HFFc6 (cell line): ENCODE measurements around the gene AEBP2. TPM values are rescaled to one million over a fixed set of nuclear protein-coding genes. Genes with fewer than 3 reads are reported as not detected.
"Not testable (repeated sequence)": the region's sequence is repeated elsewhere in the genome, so short reads cannot be mapped to it uniquely, and the experiment has no call there.

ENCODE experiments used
- DNase-seq: peaks from one replicate; pipeline ENCODE4 v3.0.0-alpha.2; 2018
- H3K27ac Mint-ChIP-seq: 2 replicates; pipeline ENCODE4 v1.8.0; 2020; ENCODE audit warnings: mild to moderate bottlenecking, mixed read lengths
- H3K27me3 Mint-ChIP-seq: 2 replicates; pipeline ENCODE4 v1.8.0; 2021; ENCODE audit warnings: mild to moderate bottlenecking, moderate library complexity, mixed read lengths; ENCODE audit not compliant: insufficient read depth
- H3K36me3 Mint-ChIP-seq: 2 replicates; pipeline ENCODE4 v1.8.0; 2021; ENCODE audit warnings: low read depth, mixed read lengths
- H3K4me1 Mint-ChIP-seq: 2 replicates; pipeline ENCODE4 v1.8.0; 2020; ENCODE audit warnings: low read depth, mixed read lengths
- H3K4me3 Mint-ChIP-seq: 2 replicates; pipeline ENCODE4 v1.8.0; 2020; ENCODE audit warnings: mild to moderate bottlenecking, moderate library complexity, mixed read lengths
- H3K9me3 Mint-ChIP-seq: 2 replicates; pipeline ENCODE4 v1.8.0; 2020; ENCODE audit warnings: mild to moderate bottlenecking, mixed read lengths
- CTCF ChIP-seq: fragments of 200-600 bp; sonication (generic); IDR thresholded peaks from 2 replicates; pipeline ENCODE4 v1.5.0; 2021; ENCODE audit warnings: antibody characterized with exemption, mild to moderate bottlenecking
- total RNA-seq, 6 experiments: library from RNA; stranded (reverse); fragmentation: NEBNext Ultra II Directional; extraction: Animal tissue kit (Norgen Biotek cat#: 25700); gene quantifications; 2 replicates in 1 of 6; 3 replicates in 5 of 6; pipeline ENCODE4 v1.2.3, GENCODE V29; 2021

AEBP2 gene
- total RNA-seq, 6 experiments from 2014 or later: 36.8 to 43.4 (median 39.1) TPM

- Mint-ChIP-seq H3K9me3 (no peaks in the 10 kb centered on the region), H3K27me3 (peaks cover 4% of the 10 kb centered on the region), H3K4me3 (no peak overlapping the region), H3K27ac (no peak overlapping the region), H3K4me1 (peaks cover 6% of the 10 kb centered on the region; the same call in 1 of the 2 replicates), H3K36me3 (no peaks in the 10 kb centered on the region)
- DNase-seq: no peak
- no peak for TF ChIP-seq CTCF
Observed at GRCh38 chr12:19398376-19399363, 40.6 kb upstream of the AEBP2 start.

GRCh38 chr12:19400649-19401285 lies 38.5 kb upstream of the AEBP2 start:
- H3K4me1 Mint-ChIP-seq, H3K36me3 Mint-ChIP-seq, H3K4me3 Mint-ChIP-seq, H3K27ac Mint-ChIP-seq, DNase-seq, H3K9me3 Mint-ChIP-seq, H3K27me3 Mint-ChIP-seq: not testable (repeated sequence)

- no peak overlapping the region for H3K27ac Mint-ChIP-seq
- no peaks in the 10 kb centered on the region for H3K36me3 Mint-ChIP-seq
- H3K4me3 Mint-ChIP-seq: no peak overlapping the region
- no peak for TF ChIP-seq CTCF
- H3K9me3 Mint-ChIP-seq: no peaks in the 10 kb centered on the region
- H3K27me3 Mint-ChIP-seq: peaks cover 4% of the 10 kb centered on the region; the same call in 1 of the 2 replicates
- DNase-seq: no peak
- peaks cover 6% of the 10 kb centered on the region; the same call in 1 of the 2 replicates for H3K4me1 Mint-ChIP-seq
Observed at GRCh38 chr12:19402211-19402610, 37.1 kb upstream of the AEBP2 start.

GRCh38 chr12:19402743-19403431 lies 36.4 kb upstream of the AEBP2 start:
- Mint-ChIP-seq H3K4me1 (peaks cover under 1% of the 10 kb centered on the region; the same call in 1 of the 2 replicates), H3K9me3 (no peaks in the 10 kb centered on the region), H3K36me3 (no peaks in the 10 kb centered on the region), H3K27me3 (peaks cover 3% of the 10 kb centered on the region; the same call in 1 of the 2 replicates), H3K4me3 (no peak overlapping the region), H3K27ac (no peak overlapping the region)
- DNase-seq: no peak
- TF ChIP-seq CTCF: no peak

GRCh38 chr12:19404242-19404880 lies 34.9 kb upstream of the AEBP2 start:
- Mint-ChIP-seq H3K9me3 (no peaks in the 10 kb centered on the region), H3K4me1 (peaks cover 3% of the 10 kb centered on the region), H3K27ac (no peak overlapping the region), H3K36me3 (no peaks in the 10 kb centered on the region), H3K4me3 (no peak overlapping the region), H3K27me3 (peaks cover 7% of the 10 kb centered on the region; the same call in 1 of the 2 replicates)
- no peak for TF ChIP-seq CTCF
- no peak for DNase-seq
